ENCODE data around the gene NIPBL.

NIPBL gene

DNA sequence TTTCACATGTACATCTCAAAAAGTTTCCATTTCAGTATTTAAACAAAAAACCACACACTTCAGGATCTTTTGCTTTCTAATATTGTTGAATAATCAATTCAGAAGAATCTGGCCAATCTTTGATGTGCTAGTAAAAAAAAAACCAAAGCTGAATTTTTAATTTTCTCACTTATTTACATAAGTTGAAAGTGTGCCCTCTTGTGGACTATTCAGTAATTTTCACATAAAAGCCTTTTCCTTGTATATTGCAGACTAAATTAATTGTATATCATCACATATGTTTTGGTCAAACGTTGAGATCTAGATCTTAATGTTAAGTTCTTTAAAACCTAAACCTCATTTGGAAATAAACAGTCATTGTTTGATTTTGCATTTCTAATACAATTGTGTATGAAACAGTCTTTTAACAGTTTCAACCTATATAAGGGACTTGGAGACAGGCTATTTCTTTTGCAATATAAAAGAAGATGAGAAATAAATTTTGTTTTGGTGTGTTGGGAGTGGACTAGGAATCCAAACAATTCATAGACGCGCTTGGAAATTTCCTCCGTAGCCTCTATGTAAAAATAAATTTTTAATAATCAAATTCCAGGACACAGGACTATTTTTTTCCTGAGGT lies 68.1 kb downstream of the NIPBL start:
- H3K27ac ChIP-seq: no peak overlapping the region
- DNase-seq (ENCODE audit: low read depth, low spot score): no peak

DNA sequence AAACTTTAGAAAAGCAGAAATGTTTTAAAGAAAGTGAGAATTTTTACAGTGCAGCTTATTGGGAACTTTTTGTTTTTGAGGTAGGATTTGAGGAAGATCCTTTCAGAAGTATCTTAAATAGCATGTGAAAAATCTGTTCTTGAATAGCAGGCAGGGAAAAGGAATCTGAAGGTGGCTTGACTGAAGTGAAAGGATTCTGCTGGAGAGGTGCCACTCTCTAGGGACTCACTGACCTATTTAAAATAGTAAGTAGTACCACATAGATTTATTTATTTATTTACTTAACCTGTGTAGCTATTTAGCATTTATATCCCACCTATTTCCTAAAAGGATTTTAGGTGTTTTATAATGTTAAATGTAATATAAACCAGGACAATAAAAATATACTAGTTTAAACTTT lies 69.1 kb downstream of the NIPBL start:
- DNase-seq (ENCODE audit: low read depth, low spot score): no peak
- H3K27ac ChIP-seq: no peak overlapping the region

DNA sequence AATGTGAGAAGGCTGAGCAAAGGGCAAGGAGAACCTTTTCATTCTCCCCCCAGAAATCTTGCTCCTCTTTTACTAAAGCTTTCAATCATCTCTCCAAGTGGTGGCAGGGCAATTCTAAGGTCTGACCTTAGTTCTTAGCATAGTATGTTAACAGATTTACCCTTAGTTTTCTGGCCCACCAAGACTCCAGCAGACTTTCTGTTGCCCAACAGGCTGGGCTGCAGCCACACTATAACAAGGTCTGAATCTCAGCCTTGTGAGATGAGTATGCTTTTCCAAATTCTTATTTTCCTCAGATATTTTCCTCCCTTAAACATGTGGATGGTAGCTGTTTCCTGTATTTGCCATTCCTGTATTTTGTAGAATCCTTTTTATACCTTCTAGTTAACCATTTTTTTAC lies 69.5 kb downstream of the NIPBL start:
- DNase-seq (ENCODE audit: low read depth, low spot score): no peak

DNA sequence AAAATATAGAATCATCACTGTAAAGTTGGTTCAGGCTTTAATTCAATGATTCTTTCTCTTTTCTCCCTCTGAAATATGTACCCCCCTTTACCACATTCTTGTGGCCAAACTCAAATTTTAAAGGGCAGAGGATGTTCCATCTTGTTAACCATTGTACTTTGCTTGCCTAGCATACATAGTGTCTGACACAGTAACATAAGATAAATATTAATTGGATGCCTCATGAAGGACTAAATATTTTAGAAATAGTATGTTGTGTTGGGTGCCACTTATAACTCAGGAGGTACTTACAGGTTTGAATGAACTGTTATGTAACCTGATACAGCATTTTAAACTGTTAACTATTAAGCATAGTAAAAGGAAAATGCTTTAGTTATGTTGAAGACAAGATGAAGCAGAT lies 71.5 kb downstream of the NIPBL start:
- H3K27ac ChIP-seq: peak overlapping the region; percentile 23
- DNase-seq (ENCODE audit: low read depth, low spot score): no peak

More for the DNA sequence above, 69.5 kb downstream of the NIPBL start:
- no peak overlapping the region for H3K27ac ChIP-seq

DNA sequence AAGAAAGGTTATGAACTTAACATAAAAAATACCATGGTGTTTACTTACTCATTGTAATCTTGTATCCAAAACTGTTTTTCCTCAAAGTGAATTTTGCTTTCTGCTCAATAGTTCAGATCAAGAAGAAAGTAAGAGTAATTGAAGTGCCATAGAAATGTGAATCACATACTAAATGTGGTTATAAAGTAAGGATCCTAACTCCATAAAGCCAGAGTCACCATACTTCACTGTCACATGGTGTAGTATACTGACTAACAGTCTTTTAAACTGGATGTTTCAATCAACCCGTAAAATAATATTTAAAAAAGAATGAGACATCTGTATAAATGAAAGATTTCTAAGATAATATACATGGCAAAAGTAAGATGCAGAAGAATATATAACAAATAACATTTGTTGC lies 72.1 kb downstream of the NIPBL start:
- DNase-seq (ENCODE audit: low read depth, low spot score): no peak
- H3K27ac ChIP-seq: no peak overlapping the region

DNA sequence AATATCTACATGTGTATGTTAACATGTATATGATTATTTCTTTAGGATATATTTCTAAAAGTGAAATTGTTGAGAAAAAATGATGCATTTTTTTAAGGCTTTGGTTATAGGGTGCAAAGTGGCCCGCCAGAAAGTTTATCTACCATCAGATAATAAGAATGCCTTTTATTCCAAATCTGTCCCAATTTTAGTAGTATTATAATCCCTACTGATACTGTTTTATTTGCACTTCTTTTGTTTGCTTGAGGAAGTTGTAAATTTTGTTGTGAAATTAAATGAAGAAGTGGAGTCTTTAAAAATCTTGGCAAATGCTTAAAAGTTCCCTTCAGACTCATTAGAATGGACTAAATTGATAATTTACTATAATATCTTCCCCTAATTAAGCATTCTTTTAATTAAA lies 73.0 kb downstream of the NIPBL start:
- no peak for DNase-seq (ENCODE audit: low read depth, low spot score)
- H3K27ac ChIP-seq: no peak overlapping the region

DNA sequence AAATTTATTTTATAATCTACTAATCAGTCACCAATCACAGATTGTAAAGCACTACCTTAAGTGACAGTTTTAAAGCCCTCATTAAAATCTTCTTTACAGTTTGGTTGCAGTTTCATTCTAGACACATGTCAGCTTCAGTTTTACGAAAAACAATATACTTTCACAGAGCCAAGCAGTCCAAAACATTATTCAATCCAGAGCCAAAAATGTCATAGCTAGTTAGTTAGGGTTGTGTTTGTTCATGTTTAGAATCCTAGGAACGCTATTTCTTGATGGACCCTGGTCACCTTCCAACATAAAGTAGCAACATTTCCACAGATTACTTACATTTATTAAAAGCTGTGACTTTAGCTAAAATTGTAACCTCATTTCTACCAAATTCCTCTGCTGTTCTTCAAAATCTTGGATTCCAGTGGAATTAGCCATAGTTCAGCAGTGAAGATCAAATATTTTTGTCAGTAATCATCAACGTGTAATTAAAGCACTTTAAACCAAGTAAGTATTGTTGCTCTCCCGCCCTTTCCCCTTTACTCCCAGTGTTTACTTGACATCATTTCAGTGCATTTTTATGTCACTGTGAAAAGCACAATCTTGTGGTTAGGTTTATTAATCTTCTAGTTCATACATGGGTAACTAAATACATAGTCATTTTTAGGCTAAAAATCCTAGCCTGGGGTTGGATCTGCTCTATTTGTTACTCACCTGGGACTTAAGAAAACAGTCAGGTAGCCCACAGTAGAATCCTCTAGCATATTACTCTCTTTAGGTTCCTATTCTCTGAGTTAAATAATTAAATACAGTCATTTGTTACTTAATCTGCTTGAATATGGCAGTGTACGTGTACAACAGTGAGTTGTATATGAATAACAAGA lies 74.3 kb downstream of the NIPBL start:
- DNase-seq (ENCODE audit: low read depth, low spot score): no peak
- H3K27ac ChIP-seq: peak overlapping the region; percentile 50

DNA sequence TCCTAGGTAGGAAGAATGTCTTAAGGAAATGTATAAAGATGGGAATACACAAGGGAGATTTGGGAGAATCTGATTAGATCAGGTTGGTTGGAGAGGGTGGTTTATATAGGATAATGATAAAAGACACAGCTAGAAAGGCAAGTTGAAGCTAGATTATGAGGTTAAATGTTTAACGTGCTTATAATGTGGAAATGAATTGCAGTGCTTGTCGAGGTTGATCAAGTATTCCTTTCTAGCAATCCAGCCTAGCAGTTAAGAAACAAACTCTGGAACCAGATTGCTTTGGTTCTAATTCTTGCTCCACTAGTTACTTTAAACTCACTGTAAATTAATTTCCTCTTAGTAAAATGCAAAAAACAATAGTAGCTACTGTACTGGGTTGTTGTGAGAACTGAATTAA lies 76.5 kb downstream of the NIPBL start:
- H3K27ac ChIP-seq: no peak overlapping the region
- DNase-seq (ENCODE audit: low read depth, low spot score): no peak

DNA sequence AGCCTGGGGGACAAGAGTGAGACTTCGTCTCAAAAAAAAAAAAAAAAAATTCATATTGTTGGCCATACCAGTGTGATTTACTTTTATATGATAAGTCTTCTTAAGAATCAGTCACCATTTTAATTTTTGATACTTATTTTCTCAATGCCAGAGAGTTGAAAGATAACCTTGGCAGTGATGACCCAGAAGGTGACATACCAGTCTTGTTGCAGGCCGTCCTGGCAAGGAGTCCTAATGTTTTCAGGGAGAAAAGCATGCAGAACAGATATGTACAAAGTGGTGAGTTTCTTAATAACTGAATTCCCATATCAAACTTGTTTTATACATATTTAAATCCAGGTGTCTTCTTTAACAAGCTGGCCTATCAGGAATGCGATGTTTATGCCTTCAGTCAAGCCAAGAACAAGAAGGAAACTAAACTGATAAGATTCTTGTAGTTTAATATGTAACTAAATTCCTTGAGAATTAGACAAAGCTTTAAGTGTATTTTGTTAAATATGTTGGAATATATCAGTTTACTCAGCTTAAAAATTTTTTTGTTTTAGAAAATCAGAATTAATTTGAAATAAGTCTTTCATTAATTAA lies 81.5 kb downstream of the NIPBL start:
- no peak for DNase-seq (ENCODE audit: low read depth, low spot score)
- H3K27ac ChIP-seq: no peak overlapping the region

DNA sequence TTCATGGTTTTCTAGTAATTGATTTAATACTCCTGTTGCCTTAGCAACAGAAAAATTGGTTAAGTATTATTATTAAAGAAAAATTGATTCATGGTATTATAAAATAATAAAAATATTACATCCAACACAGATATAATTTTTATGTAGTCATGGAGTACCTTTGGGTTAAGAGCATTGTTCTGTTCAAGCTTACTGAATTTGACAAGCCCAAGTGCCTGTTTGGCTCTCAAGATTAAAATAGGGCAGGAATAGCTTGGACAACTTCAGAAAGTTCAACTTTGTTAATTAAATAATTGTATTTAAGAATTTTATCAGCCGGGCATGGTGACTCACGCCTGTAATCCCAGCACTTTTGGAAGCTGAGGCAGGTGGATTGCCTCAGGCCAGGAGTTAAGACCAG lies 82.0 kb downstream of the NIPBL start:
- H3K27ac ChIP-seq: no peak overlapping the region
- DNase-seq (ENCODE audit: low read depth, low spot score): no peak

DNA sequence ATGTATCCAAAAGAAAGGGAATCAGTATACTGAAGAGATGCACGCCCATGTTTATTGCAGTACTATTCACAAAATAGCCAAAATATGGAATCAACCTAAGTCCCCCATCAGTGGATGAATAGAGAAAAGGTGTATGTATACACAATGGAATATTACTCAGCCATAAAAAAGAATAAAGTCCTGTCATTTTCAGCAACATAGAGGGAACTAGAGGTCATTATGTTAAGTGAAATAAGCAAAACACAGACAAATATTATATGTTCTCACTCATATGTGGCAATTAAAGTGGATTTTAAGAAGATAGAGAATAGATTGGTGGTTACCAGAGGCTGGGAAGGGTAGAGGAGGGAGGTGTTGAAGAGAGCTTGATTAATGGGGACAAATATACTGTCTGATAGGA lies 88.6 kb downstream of the NIPBL start:
- H3K27ac ChIP-seq: no peak overlapping the region
- no peak for DNase-seq (ENCODE audit: low read depth, low spot score)

DNA sequence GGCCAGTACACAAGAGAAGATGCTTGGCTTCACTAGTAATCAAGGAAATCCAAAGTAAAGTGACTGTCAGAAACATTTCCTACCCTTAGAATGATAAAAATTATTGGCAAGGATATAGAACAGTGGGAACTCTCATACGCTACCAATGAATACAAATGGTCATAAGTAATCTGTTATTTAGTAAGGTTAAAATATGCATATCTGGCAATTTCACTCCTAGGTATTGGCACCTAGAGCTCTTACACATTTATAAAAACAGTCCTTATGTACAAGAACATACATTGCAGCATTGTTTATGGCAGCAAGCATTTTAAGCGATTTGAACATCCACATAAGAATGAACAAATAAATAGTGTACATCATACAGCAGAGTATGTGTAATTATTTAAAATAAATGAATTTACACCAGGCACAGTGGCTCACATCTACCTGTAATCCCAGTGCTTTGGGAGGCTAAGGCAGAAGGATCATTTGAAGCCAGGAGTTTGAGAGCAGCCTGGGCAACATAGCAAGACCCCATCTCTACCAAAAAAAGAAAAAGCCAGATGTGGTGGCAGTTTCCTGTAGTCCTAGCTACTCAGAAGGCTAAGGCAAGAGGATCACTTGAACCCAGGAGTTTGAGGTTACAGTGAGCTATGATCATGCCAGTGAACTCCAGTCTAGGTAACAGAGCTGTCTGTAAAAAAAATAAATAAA lies 93.3 kb downstream of the NIPBL start:
- no peak overlapping the region for H3K27ac ChIP-seq
- DNase-seq (ENCODE audit: low read depth, low spot score): no peak

DNA sequence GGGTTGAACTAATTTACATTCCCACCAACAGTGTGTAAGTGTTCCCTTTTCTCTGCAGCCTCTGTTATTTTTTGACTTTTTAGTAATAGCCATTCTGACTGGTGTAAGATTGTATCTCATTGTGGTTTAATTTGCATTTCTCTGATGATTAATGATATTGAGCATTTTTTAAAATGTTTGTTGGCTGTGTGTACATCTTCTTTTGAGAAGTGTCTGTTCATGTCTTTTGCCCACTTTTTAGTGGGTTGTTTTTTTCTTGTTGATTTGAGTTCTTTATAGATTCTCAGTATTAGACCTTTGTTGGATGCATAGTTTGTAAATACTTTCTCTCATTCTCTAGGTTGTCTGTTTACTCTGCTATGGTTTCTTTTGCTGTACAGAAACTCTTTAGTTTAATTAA lies 101.6 kb downstream of the NIPBL start:
- DNase-seq (ENCODE audit: low read depth, low spot score): no peak
- H3K27ac ChIP-seq: no peak overlapping the region

DNA sequence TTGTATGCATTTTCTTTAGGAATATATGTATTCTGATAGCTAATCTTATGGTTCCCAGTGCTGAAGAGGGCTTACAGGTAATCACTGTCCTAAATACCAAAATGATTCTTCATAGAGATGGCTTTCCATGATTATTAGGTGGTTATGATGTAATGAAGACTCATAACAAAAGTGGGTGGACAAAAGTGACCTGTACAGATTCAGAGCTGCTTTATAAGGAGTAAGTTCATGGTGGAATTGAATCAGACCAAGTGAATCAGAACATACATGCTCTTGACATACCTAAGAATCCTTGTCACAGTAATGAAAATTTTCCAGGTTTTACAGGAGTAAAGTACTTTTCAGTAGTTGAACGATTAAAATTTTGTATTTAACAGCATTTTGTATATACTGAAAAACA lies 105.6 kb downstream of the NIPBL start:
- peak overlapping the region; percentile 63 for H3K27ac ChIP-seq
- DNase-seq (ENCODE audit: low read depth, low spot score): peak; percentile 69

DNA sequence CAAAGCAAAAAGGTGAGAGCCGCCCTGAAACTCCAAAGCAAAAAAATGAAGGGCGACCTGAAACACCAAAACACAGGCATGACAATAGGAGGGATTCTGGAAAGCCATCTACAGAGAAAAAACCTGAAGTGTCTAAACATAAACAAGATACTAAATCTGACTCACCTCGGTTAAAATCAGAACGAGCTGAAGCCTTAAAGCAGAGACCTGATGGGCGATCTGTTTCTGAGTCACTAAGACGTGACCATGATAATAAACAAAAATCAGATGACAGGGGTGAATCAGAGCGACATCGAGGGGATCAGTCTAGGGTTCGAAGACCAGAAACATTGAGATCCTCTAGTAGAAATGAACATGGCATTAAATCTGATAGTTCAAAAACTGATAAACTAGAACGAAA lies 108.8 kb downstream of the NIPBL start:
- no peak for DNase-seq (ENCODE audit: low read depth, low spot score)
- H3K27ac ChIP-seq: no peak overlapping the region

DNA sequence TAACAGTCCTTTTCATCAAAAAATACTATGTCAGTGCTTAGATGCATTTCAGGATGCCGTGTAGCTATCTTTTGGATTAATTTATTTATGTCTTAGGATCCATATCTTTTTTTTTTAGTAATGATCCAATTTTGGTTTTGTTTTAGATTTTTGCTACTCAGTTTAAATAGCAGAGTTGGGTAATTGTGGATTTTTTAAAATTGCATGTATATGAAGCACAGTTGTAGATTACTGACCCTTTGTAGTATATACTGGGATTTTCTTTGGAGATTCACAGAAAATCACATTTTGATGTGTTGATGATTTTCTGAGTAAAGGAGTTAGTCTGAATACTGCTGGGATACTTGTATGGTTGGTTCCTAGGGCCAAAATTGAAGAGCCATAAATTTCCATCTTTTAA lies 111.8 kb downstream of the NIPBL start:
- H3K27ac ChIP-seq: no peak overlapping the region
- DNase-seq (ENCODE audit: low read depth, low spot score): no peak

DNA sequence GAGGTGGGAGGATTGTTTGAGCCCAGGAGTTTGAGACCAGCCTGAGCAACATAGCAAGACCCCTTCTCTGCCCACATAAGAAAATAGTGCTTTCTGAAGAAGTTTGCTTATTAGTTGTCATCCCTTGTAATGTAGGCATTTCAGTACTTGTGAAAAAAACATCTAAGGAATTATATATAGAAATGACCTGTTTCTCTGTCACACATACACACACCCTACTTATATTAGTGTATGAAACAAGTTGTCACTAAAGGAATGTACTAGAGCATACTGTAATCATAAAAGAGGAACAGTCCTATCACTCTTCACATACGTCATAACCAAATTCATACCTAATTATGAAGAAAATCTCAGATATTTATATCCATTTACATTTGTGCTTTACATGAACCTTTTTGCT lies 122.0 kb downstream of the NIPBL start:
- DNase-seq (ENCODE audit: low read depth, low spot score): no peak
- H3K27ac ChIP-seq: no peak overlapping the region

DNA sequence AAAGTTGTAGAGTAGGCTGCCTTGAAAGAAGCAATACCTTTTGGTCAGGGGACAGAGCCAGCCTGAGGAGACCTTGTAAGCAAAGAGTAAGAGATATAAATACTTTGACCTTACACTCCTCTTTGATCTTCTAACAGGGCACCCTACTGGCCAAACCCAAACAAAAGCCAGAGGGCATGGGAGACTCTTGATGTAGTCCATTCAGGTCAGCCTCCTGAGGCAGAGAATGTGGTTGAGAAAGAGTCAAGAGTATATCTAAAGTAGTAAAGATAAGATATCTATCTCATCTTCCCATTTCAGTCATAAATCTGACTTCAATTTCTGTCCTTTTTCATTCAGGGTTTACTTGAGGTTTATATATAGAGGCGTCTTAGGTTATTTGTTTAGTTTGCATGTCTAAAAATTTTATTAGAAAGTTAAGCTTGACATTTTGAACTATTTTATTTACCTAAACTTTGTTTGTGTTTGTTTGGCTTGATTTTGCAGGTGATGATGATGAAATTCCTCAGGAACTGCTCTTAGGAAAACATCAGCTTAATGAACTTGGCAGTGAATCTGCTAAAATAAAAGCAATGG lies 125.7 kb downstream of the NIPBL start:
- no peak overlapping the region for H3K27ac ChIP-seq

DNA sequence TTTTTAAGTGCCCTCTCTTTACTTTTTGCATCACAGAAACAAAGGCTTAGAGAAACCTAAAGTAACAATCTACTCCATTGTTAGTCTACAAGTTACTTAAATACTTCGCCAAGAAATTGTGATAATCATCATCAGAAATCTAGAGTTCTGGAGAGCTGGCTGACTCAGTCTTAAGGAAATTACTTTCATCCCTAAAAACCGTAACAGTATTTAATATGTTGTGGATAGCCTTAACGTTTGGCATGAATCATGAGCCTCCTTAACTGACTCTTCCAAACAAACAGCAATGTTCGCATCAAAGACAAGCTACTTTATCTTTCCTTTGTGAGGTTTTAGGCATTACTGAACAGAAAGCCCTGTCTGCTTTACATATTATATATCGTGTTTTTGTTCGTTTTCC lies 128.7 kb downstream of the NIPBL start:
- DNase-seq (ENCODE audit: low read depth, low spot score): no peak
- no peak overlapping the region for H3K27ac ChIP-seq

More for the DNA sequence above, 125.7 kb downstream of the NIPBL start:
- no peak for DNase-seq (ENCODE audit: low read depth, low spot score)

DNA sequence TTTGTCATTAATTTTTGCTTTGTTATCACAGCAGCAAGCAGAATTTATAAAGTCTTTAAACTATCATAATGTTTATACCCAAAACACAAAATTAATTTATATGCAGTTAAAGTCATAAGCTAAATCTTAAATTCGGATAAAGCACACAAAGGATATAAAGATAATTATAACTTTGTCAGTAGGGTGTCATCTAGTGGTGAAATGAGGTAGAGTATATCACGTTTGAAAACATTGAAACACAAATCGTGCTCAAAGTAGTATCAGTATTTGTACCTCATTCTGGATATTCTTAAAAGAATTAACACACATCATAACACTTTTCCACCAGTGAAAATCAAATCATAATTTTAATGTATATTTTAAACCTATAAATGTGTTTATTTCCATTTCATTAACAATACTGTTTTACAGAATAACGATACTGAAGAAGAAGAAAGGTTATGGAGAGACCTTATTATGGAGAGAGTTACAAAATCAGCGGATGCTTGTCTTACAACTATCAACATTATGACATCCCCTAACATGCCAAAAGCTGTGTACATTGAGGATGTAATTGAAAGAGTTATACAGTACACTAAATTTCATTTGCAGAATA lies 129.5 kb downstream of the NIPBL start:
- no peak overlapping the region for H3K27ac ChIP-seq
- no peak for DNase-seq (ENCODE audit: low read depth, low spot score)

Data from epithelial cell of prostate (primary cell).